K562 (cell line): Measurements from ENCODE around the gene SENP1. TPM values are rescaled to one million over a fixed set of nuclear protein-coding genes. Genes with fewer than 3 reads are reported as not detected.

Source experiments
- ATAC-seq: fragments of 200-7000 bp; cut with Tn5 transposase; 3 replicates; pipeline ENCODE4 v1.9.1; 2020; ENCODE audit warnings: moderate library complexity
- BruUV-seq: library from RNA; stranded (reverse); fragments of 400-500 nt; replicated peaks from 2 replicates; lab custom pipeline; 2021; lab: Mats Ljungman, UMichigan
- CTCF ChIA-PET: fragments of 300-600 bp; formaldehyde crosslinking; extraction: SDS; loops from one replicate; lab custom pipeline; 2021; ENCODE audit warnings: low intra/inter-chr PET ratio; lab: Yijun Ruan, JAX
- POLR2A ChIA-PET: fragments of 300-600, 350-650 bp; sonication (Branson Sonifier 250); formaldehyde crosslinking; extraction: SDS; loops from one replicate; lab custom pipeline; 2021; ENCODE audit warnings: antibody characterized with exemption, inconsistent platforms; lab: Yijun Ruan, JAX
- DNase-seq, 4 experiments: peaks; one replicate each; pipeline versions ENCODE4 v3.0.0 to v3.0.0-alpha.2; 2011 to 2018; ENCODE audit warnings: low spot score in 3 of 4, mixed read lengths in 3 of 4; ENCODE audit errors: extremely low read depth in 1 of 4
- FAIRE-seq: peaks from 2 replicates; lab custom pipeline; 2011; peaks lifted over from hg19 to GRCh38; lab: Jason Lieb, UNC
- H2AFZ ChIP-seq: 2 replicates; pipeline ENCODE4 v1.6.0; 2011; ENCODE audit warnings: low read depth, low read length, control low read depth, inconsistent platforms
- H3K27ac ChIP-seq: fragments of 200-600 bp; 3 replicates; pipeline ENCODE4 v1.8.0; 2011; ENCODE audit warnings: low read depth, mild to moderate bottlenecking, control low read depth, inconsistent platforms, low read length, moderate library complexity, mixed read lengths; ENCODE audit errors: extremely low read depth
- H3K27me3 ChIP-seq, 2 experiments: fragments of 300-600 bp in 1 of 2; 2 replicates in 1 of 2; 3 replicates in 1 of 2; pipeline versions ENCODE4 v1.6.0 to v1.8.0; 2011; ENCODE audit warnings: inconsistent platforms in 2 of 2, low read length in 2 of 2, mild to moderate bottlenecking in 1 of 2, mixed read lengths in 1 of 2, moderate library complexity in 1 of 2; ENCODE audit not compliant: control insufficient read depth in 2 of 2, insufficient read depth in 2 of 2
- H3K36me3 ChIP-seq: fragments of 300-600 bp; 3 replicates; pipeline ENCODE4 v1.8.0; 2011; ENCODE audit warnings: mild to moderate bottlenecking, low read length, inconsistent platforms; ENCODE audit not compliant: control insufficient read depth, insufficient read depth
- H3K4me1 ChIP-seq, 2 experiments: fragments of 200-600 bp in 1 of 2; replicated peaks in 1 of 2; 2 replicates in 1 of 2; 3 replicates in 1 of 2; pipeline versions ENCODE4 v1.5.1 to v1.8.0; 2011; ENCODE audit warnings: inconsistent platforms in 2 of 2, low read length in 2 of 2, mild to moderate bottlenecking in 1 of 2, mixed read lengths in 1 of 2, moderate library complexity in 1 of 2; ENCODE audit not compliant: control insufficient read depth in 2 of 2, insufficient read depth in 2 of 2
- H3K4me2 ChIP-seq: 2 replicates; pipeline ENCODE4 v1.6.1; 2011; ENCODE audit warnings: low read length, control low read depth, inconsistent platforms, mixed read lengths; ENCODE audit not compliant: insufficient read depth
- H3K4me3 ChIP-seq: fragments of 200-600 bp; sonication (generic), shearing (Covaris generic); 2 replicates; pipeline ENCODE4 v1.5.1; 2016; ENCODE audit warnings: control low read depth, inconsistent platforms
- H3K79me2 ChIP-seq: fragments of 200-600 bp; 3 replicates; pipeline ENCODE4 v1.8.0; 2011; ENCODE audit warnings: low read length, inconsistent platforms; ENCODE audit not compliant: control insufficient read depth, insufficient read depth
- H3K9ac ChIP-seq, 2 experiments: 2 replicates each; pipeline versions ENCODE4 v1.6.0 to v1.6.1; 2011; ENCODE audit warnings: low read depth in 2 of 2, low read length in 2 of 2, control low read depth in 1 of 2, inconsistent platforms in 1 of 2, mild to moderate bottlenecking in 1 of 2, mixed read lengths in 1 of 2; ENCODE audit not compliant: insufficient read depth in 1 of 2
- H3K9me1 ChIP-seq: one replicate; pipeline ENCODE4 v1.6.0; 2011; ENCODE audit warnings: inconsistent platforms, mild to moderate bottlenecking, low read length, moderate library complexity; ENCODE audit not compliant: control insufficient read depth, insufficient read depth
- H3K9me3 ChIP-seq: replicated peaks from 2 replicates; pipeline ENCODE4 v1.5.1; 2011; ENCODE audit warnings: low read depth, low read length, inconsistent platforms; ENCODE audit not compliant: control insufficient read depth, insufficient read depth
- H4K20me1 ChIP-seq: replicated peaks from 2 replicates; pipeline ENCODE4 v1.6.1; 2011; ENCODE audit warnings: low read length, inconsistent platforms, mixed read lengths; ENCODE audit not compliant: control insufficient read depth, insufficient read depth
- ARID1B ChIP-seq: fragments of 450-650 bp; IDR thresholded peaks from 2 replicates; pipeline ENCODE4 v1.6.1; 2016; ENCODE audit warnings: antibody characterized with exemption, mild to moderate bottlenecking, inconsistent platforms
- FOXK2 ChIP-seq, 2 experiments: fragments of 450-650 bp; IDR thresholded peaks in 1 of 2; conservative IDR thresholded peaks in 1 of 2; 2 replicates each; pipeline ENCODE4 v1.6.1; 2016; ENCODE audit warnings: low read depth in 2 of 2, mild to moderate bottlenecking in 1 of 2
- RBBP5 ChIP-seq: fragments of 200-600 bp; sonication (generic); IDR thresholded peaks from 2 replicates; pipeline ENCODE4 v1.6.1; 2012; ENCODE audit warnings: borderline replicate concordance, mild to moderate bottlenecking, low read length, control low read depth, inconsistent platforms; ENCODE audit not compliant: insufficient read depth, poor library complexity, severe bottlenecking
- SPI1 ChIP-seq: IDR thresholded peaks from 2 replicates; pipeline ENCODE4 v1.6.1; 2011; ENCODE audit warnings: low read depth, low read length, control low read depth, borderline replicate concordance
- ZNF583 ChIP-seq: fragments of 250-450 bp; sonication (Bioruptor Pico); IDR thresholded peaks from 2 replicates; pipeline ENCODE4 v1.4.0; 2020
- WGBS: fragments of 100-300 bp; shearing (Covaris generic); methylation state at CpG from one replicate; pipeline ENCODE4 v1.1.6; 2016; ENCODE audit warnings: low coverage, mixed read lengths; ENCODE audit not compliant: insufficient coverage; ENCODE audit errors: missing lambda C conversion rate; 5-methylcytosine and 5-hydroxymethylcytosine counted together
- in situ Hi-C: fragments of 300-500 bp; cut with MboI; formaldehyde crosslinking; loops from 4 replicates; pipeline ENCODE4 v1.15.0; 2018; ENCODE audit warnings: inconsistent platforms, mixed read lengths
- intact Hi-C: fragments of 100-400 bp; cut with micrococcal nuclease; formaldehyde crosslinking; loops from 2 replicates; pipeline ENCODE4 v1.14.2; 2022
- polyA plus RNA-seq, 8 experiments: library from polyadenylated mRNA; depleted of rRNA in 4 of 8; stranded (reverse) in 5 of 8; unstranded in 3 of 8; fragments of >200 nt; fragmentation: Nextera tagmentation in 2 of 8; fragmentation: Illumina TruSeq in 1 of 8; extraction: Ambion mirVana in 2 of 8; extraction: Trizol in 1 of 8; gene quantifications; 2 replicates each; pipeline versions ENCODE4 v1.2.1 to v1.2.3, GENCODE V29; 2011 to 2014; ENCODE audit warnings: inconsistent platforms in 1 of 8, missing spikeins in 1 of 8
- total RNA-seq, 7 experiments: library from RNA; depleted of rRNA in 6 of 7; stranded (reverse); fragments of >200 nt in 6 of 7; fragmentation: Illumina TruSeq in 2 of 7; extraction: Trizol in 2 of 7; gene quantifications; 2 replicates each; pipeline versions ENCODE4 v1.2.1 to v1.2.3, GENCODE V29; 2011 to 2021; ENCODE audit warnings: low replicate concordance in 1 of 7
- TF ChIP-seq, protein P1 (sequence below): sonication (generic); formaldehyde crosslinking; IDR thresholded peaks from 2 replicates; pipeline ENCODE4 v1.8.1; 2023; ENCODE audit warnings: missing genetic modification reagents, mild to moderate bottlenecking, borderline replicate concordance

SENP1 gene
- total and polyA plus RNA-seq, 9 of the 15 experiments (the other 6 are each of a cell fraction or from before 2014, with no cell fraction given) = 15.5 to 59.0 (median 36.3) TPM

DNA sequence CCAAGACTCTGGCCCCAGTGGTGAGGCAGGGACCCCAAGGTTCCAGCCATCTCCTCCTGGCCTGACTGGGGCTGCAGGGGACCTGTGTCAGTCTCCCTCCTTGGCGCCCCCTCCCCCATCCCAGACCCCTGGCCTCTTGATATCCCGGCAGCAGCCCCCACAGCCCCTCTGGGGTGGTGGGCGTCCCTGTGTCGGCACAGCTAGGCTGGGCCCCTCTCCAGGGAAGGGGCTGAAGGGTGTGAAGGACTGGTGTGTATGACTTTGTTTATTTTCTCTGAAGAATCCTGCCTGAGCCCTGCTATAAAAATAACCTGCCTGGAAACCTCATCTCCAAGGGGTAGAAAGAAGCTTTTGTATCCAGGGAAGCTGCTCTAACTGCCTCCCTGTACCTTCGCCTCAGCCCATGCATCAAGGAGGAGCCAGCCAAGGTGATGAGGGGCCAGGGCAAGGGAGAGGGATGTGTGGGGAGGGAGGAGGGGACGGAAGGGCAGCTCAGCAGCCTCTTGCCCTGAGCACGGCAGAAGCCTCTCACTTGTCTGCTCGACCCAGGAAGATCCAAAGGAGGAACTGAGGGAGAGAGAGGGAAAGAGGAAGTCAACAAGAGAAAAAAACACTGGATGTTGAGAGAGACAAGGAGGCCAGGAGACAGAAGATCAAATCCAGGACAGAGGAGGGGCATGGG, 76.2 kb downstream of the SENP1 start:
- Histone ChIP-seq H3K36me3 (no peaks in the 10 kb centered on the region), H3K9me3 (no peaks in the 10 kb centered on the region), H3K4me1 (peaks cover 8 to 17% of the 10 kb centered on the region in 2 experiments), H4K20me1 (no peaks in the 10 kb centered on the region), H3K79me2 (no peaks in the 10 kb centered on the region), H2AFZ (peak overlapping the region; percentile 78), H3K27ac (no peak overlapping the region), H3K9me1 (no peaks in the 10 kb centered on the region), H3K27me3 (no peaks in the 10 kb centered on the region; a peak in 1 of 5 replicates), H3K9ac (no peak overlapping the region), H3K4me3 (no peak overlapping the region), H3K4me2 (no peak overlapping the region)
- TF ChIP-seq FOXK2 (conservative IDR thresholded peaks at IDR 0.05 in 1 of 2, IDR thresholded peaks at IDR 0.05 in 1 of 2; ENCODE audit: low read depth in 2 of 2) (peak; percentile 22 to 72; a peak in 3 of 4 replicates), ZNF583 (no peak), ARID1B (0 out of 2 replicates have a peak, but pooled peaks have one; percentile 17), RBBP5 (peak; percentile 18), SPI1 (peak; percentile 95)
- TF ChIP-seq, protein P1, sequence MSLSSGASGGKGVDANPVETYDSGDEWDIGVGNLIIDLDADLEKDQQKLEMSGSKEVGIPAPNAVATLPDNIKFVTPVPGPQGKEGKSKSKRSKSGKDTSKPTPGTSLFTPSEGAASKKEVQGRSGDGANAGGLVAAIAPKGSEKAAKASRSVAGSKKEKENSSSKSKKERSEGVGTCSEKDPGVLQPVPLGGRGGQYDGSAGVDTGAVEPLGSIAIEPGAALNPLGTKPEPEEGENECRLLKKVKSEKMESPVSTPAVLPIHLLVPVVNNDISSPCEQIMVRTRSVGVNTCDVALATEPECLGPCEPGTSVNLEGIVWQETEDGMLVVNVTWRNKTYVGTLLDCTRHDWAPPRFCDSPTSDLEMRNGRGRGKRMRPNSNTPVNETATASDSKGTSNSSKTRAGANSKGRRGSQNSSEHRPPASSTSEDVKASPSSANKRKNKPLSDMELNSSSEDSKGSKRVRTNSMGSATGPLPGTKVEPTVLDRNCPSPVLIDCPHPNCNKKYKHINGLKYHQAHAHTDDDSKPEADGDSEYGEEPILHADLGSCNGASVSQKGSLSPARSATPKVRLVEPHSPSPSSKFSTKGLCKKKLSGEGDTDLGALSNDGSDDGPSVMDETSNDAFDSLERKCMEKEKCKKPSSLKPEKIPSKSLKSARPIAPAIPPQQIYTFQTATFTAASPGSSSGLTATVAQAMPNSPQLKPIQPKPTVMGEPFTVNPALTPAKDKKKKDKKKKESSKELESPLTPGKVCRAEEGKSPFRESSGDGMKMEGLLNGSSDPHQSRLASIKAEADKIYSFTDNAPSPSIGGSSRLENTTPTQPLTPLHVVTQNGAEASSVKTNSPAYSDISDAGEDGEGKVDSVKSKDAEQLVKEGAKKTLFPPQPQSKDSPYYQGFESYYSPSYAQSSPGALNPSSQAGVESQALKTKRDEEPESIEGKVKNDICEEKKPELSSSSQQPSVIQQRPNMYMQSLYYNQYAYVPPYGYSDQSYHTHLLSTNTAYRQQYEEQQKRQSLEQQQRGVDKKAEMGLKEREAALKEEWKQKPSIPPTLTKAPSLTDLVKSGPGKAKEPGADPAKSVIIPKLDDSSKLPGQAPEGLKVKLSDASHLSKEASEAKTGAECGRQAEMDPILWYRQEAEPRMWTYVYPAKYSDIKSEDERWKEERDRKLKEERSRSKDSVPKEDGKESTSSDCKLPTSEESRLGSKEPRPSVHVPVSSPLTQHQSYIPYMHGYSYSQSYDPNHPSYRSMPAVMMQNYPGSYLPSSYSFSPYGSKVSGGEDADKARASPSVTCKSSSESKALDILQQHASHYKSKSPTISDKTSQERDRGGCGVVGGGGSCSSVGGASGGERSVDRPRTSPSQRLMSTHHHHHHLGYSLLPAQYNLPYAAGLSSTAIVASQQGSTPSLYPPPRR = no peak
- ATAC-seq (peak; percentile 8; the same call in 2 of the 3 replicates), DNase-seq (no peak), FAIRE-seq (no peak)
- ChIA-PET CTCF (no interaction called here), POLR2A (interaction anchor here (0.6 to 1.2 kb wide), 3 partner anchors 26 to 293 kb away, joined by 3 to 5 read pairs (median 3); no protein-coding TSS in a partner anchor)
- BruUV-seq = no TSS peak
- 20% methylated on average over 1 of the region's 8 CpGs for WGBS
- in situ Hi-C loops = no loop called here
- intact Hi-C loops = no loop called here
